ENCODE data around the gene CTNNA3. TPM values are rescaled to one million over a fixed set of nuclear protein-coding genes. Genes with fewer than 3 reads are reported as not detected.

CTNNA3 gene
- total and polyA plus RNA-seq, 2 of the 4 experiments (the other 2 are of a cell fraction) = 0.19 to 0.90 TPM

DNA sequence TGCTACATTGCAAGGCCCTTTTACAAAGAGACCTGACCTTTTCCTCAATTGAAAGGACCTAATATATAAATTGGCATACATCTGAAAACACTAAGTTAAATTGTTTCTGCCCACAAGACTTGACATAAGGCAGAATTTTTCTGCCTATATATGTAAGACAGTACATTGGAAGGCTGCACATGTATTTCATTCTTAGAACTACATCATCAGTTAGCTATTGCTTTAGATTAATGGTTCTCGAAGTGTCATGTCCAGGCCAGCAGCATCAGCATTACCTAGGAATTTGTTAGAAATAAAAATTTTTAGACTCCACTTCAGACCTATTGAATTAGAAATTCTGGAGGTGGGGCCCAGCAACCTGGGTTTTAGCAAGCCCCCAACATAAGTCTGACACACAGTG lies 396.2 kb downstream of the CTNNA3 start:
- H2AK9ac ChIP-seq (replicated peaks; ENCODE audit: low read depth, low read length, poor library complexity) = no peak overlapping the region
- H3K4ac ChIP-seq (ENCODE audit: low read depth, low read length) = no peak overlapping the region
- H3K27ac ChIP-seq (ENCODE audit: insufficient read depth, low read length) = no peak overlapping the region
- no peaks in the 10 kb centered on the region for H3K79me1 ChIP-seq (ENCODE audit: low read depth in 1 of 2, low read length in 2 of 2)
- ATAC-seq (ENCODE audit: low read depth) = no peak
- no peaks in the 10 kb centered on the region for H3K36me3 ChIP-seq (ENCODE audit: control insufficient read depth, insufficient read depth, low read length)
- H3K14ac ChIP-seq (replicated peaks; ENCODE audit: low read depth, low read length) = no peak overlapping the region
- no peak overlapping the region for H4K8ac ChIP-seq (ENCODE audit: low read depth in 2 of 2, low read length in 2 of 2)
- H3K9me3 ChIP-seq (ENCODE audit: control insufficient read depth, insufficient read depth, low read length) = no peaks in the 10 kb centered on the region
- H3K27me3 ChIP-seq (ENCODE audit: control insufficient read depth, insufficient read depth, low read length) = no peaks in the 10 kb centered on the region
- H2BK120ac ChIP-seq (ENCODE audit: low read depth, low read length) = no peak overlapping the region
- no peak overlapping the region for H4K5ac ChIP-seq (ENCODE audit: low read depth, low read length)
- BruUV-seq (replicated peaks) = no TSS peak
- no peak overlapping the region for H3K56ac ChIP-seq (ENCODE audit: extremely low read depth, insufficient read depth, low read length)
- no CpG with 5 or more reads among the region's 1 CpG for WGBS, 2 experiments (ENCODE audit: extremely low coverage in 2 of 2, insufficient read length in 1 of 2)
- no peaks in the 10 kb centered on the region for H4K20me1 ChIP-seq (ENCODE audit: insufficient read depth, low read length)
- no peak overlapping the region for H2BK5ac ChIP-seq (ENCODE audit: low read depth, low read length, poor library complexity, severe bottlenecking)
- H3K9me1 ChIP-seq (ENCODE audit: insufficient read depth, low read length) = no peaks in the 10 kb centered on the region
- intact Hi-C loops (cut with micrococcal nuclease) = no loop called here
- no peak overlapping the region for H2AK5ac ChIP-seq (ENCODE audit: low read depth, low read length)
- CTCF ChIA-PET = no interaction called here
- POLR2A ChIA-PET (ENCODE audit: unreplicated experiment) = no interaction called here
- no peak overlapping the region for H3K18ac ChIP-seq (ENCODE audit: low read depth, low read length)
- TF ChIP-seq BHLHE40 (IDR thresholded peaks at IDR 0.05; ENCODE audit: low read depth, low read length) = no peak
- TF ChIP-seq RFX5 (IDR thresholded peaks at IDR 0.05; ENCODE audit: low read depth, low read length) = no peak
- TF ChIP-seq FOS (IDR thresholded peaks at IDR 0.05; ENCODE audit: low read depth, low read length) = no peak
- no peak for TF ChIP-seq CEBPB (IDR thresholded peaks at IDR 0.05; ENCODE audit: low read depth, low read length)
- H3K23ac ChIP-seq (ENCODE audit: low read depth, low read length) = no peak overlapping the region
- H4K91ac ChIP-seq (ENCODE audit: insufficient read depth, low read depth, low read length) = no peak overlapping the region
- no peak overlapping the region for H3K9ac ChIP-seq (ENCODE audit: low read depth, low read length)
- in situ Hi-C loops (cut with MboI; ENCODE audit: low sequenced_read_pairs) = no loop called here
- no peak overlapping the region for H3K4me2 ChIP-seq (ENCODE audit: low read depth, low read length)
- H3K4me3 ChIP-seq (ENCODE audit: insufficient read depth, low read depth, low read length) = no peak overlapping the region
- H3K4me1 ChIP-seq (ENCODE audit: control insufficient read depth, insufficient read depth, low read length) = no peaks in the 10 kb centered on the region
- dilution Hi-C loops (cut with HindIII; ENCODE audit: low sequenced_read_pairs, unreplicated experiment) = no loop called here
- H2BK15ac ChIP-seq (ENCODE audit: low read depth, low read length) = no peak overlapping the region
- H2AFZ ChIP-seq (replicated peaks; ENCODE audit: low read length, poor library complexity) = no peak overlapping the region
- no peak overlapping the region for H2BK20ac ChIP-seq (ENCODE audit: low read depth, low read length)
- DNase-seq = no peak
